HEK293T (cell line): ENCODE measurements around the gene ZC3H12C.
A peak's percentile ranks its signal among the peaks of the same experiment; 100 is the strongest.

ENCODE experiments used
- CTCF ChIA-PET: fragments of 350-600 bp; formaldehyde crosslinking; extraction: SDS; loops from one replicate; lab custom pipeline; 2021; ENCODE audit warnings: antibody characterized with exemption, inconsistent platforms; lab: Yijun Ruan, JAX
- POLR2A ChIA-PET: fragments of 350-600 bp; formaldehyde crosslinking; extraction: SDS; loops from one replicate; lab custom pipeline; 2020; ENCODE audit warnings: antibody characterized with exemption, inconsistent platforms; lab: Yijun Ruan, JAX
- DNase-seq: peaks from one replicate; pipeline ENCODE4 v3.0.0; 2012; ENCODE audit warnings: mixed read lengths; ENCODE audit errors: extremely low spot score
- ARNT ChIP-seq: fragments of 450-650 bp; IDR thresholded peaks from 2 replicates; pipeline ENCODE4 v1.6.1; 2017; ENCODE audit warnings: mild to moderate bottlenecking
- BHLHE40 ChIP-seq: fragments of 450-650 bp; IDR thresholded peaks from 2 replicates; pipeline ENCODE4 v1.6.1; 2016; ENCODE audit warnings: mild to moderate bottlenecking, moderate library complexity, borderline replicate concordance
- CTBP1 ChIP-seq: fragments of 450-650 bp; IDR thresholded peaks from 2 replicates; pipeline ENCODE4 v1.6.1; 2016; ENCODE audit warnings: borderline replicate concordance
- ELF4 ChIP-seq: fragments of 450-650 bp; IDR thresholded peaks from 2 replicates; pipeline ENCODE4 v1.6.1; 2017; ENCODE audit warnings: antibody characterized with exemption
- FOXA1 ChIP-seq: fragments of 450-650 bp; IDR thresholded peaks from 2 replicates; pipeline ENCODE4 v1.6.1; 2016; ENCODE audit warnings: mild to moderate bottlenecking
- FOXK2 ChIP-seq: fragments of 450-650 bp; IDR thresholded peaks from 2 replicates; pipeline ENCODE4 v1.6.1; 2016; ENCODE audit warnings: mild to moderate bottlenecking
- FOXM1 ChIP-seq: fragments of 450-650 bp; IDR thresholded peaks from 2 replicates; pipeline ENCODE4 v1.6.1; 2017; ENCODE audit warnings: mild to moderate bottlenecking, borderline replicate concordance
- HDGF ChIP-seq: fragments of 450-650 bp; IDR thresholded peaks from 2 replicates; pipeline ENCODE4 v1.6.1; 2017; ENCODE audit warnings: antibody characterized with exemption, borderline replicate concordance
- L3MBTL2 ChIP-seq: fragments of 450-650 bp; conservative IDR thresholded peaks from 2 replicates; pipeline ENCODE4 v1.6.1; 2016; ENCODE audit warnings: mild to moderate bottlenecking
- LEF1 ChIP-seq: fragments of 450-650 bp; IDR thresholded peaks from 2 replicates; pipeline ENCODE4 v1.6.1; 2017; ENCODE audit warnings: mild to moderate bottlenecking, borderline replicate concordance
- NFRKB ChIP-seq: fragments of 450-650 bp; IDR thresholded peaks from 2 replicates; pipeline ENCODE4 v1.6.1; 2016; ENCODE audit warnings: mild to moderate bottlenecking, moderate library complexity
- SP1 ChIP-seq: fragments of 450-650 bp; IDR thresholded peaks from 2 replicates; pipeline ENCODE4 v1.6.1; 2017
- SUZ12 ChIP-seq: fragments of 450-650 bp; IDR thresholded peaks from 2 replicates; pipeline ENCODE4 v1.6.1; 2016; ENCODE audit warnings: mild to moderate bottlenecking
- TARDBP ChIP-seq: fragments of 450-650 bp; IDR thresholded peaks from 2 replicates; pipeline ENCODE4 v1.6.1; 2016
- ZNF384 ChIP-seq: fragments of 450-650 bp; IDR thresholded peaks from 2 replicates; pipeline ENCODE4 v1.6.1; 2016
- TF ChIP-seq, protein P1 (sequence below): fragments of 450-650 bp; IDR thresholded peaks from 2 replicates; pipeline ENCODE4 v1.6.1; 2016

ZC3H12C gene

DNA sequence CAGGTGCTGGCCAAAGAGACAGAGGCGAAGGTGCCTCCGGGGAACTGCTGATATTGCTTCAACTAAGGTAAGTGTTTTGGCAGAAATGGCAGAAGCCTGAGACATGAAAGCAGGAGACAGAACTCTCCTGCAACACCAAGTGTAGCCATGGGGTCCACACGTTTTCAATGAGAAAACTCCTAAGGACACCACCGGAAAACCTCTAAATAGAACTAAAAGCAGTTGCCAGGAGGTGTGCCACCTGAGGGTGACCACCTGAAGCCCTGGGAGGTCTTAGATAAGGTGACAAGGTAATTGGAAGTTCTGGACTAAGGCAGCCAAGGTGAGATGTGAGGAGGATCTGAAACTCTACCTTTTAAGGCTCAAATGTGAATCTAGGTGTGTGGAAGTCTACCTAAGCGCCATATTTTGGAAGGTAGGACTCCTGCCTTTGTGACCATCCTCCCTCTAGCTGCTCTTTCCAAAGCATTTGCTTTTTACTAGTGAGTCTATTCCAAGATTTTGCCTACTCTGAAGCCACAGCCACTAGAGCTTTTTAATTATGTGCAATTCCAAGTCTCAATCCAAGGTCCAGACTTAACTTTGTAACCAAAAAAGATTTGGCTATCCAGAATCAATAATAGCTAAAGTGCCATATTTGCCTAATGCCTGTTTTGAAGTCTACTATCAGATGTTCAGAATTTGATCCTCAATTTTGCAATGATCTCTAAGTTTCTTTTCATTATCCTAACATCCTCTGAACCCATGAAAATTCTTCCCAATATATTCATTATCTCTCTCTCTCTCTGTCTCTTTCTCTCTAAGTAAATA, 4.5 kb upstream of the ZC3H12C start:
- ChIA-PET CTCF (no interaction called here), POLR2A (no interaction called here)

DNA sequence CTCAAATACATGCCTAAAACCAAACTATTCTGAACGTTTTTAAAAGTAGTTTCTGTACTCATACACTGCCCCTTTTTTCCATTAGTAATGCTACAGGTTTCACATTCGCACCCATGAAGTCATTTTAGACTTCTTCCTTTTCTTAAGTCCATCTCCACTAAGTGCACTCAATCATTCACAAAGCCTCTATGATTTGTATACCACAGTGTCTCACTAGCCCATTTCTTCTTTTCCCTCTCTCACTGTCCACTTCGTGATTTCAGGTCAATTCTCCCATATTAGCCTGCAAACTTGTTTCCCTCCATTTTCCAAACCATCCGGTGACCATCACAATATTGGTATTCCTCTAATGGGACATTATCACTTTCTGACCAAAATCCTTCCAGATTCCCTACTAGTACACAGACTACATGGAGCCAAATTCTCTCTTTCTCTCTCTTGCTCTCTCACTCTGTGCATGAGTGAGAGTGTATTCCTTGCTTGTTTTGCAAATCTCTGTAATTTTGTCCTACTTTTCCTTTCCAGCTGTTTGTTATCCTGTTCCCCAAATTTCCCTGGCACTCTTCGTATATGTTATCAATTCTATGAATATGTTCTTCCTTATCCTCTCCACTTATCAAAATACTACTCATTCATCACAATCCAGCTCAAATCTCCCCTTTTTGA, 3.4 kb upstream of the ZC3H12C start:
- ChIA-PET CTCF (no interaction called here), POLR2A (no interaction called here)
- no peak for TF ChIP-seq ZNF384
- TF ChIP-seq CTBP1: no peak
- no peak for TF ChIP-seq L3MBTL2
- TF ChIP-seq HDGF: no peak
- TF ChIP-seq FOXM1: no peak
- no peak for TF ChIP-seq NFRKB
- no peak for TF ChIP-seq FOXK2
- DNase-seq: no peak

More for the DNA sequence above, 4.5 kb upstream of the ZC3H12C start:
- DNase-seq: no peak
- TF ChIP-seq SP1 (no peak), ARNT (no peak), ZNF384 (no peak), CTBP1 (no peak), L3MBTL2 (no peak), FOXA1 (no peak), SUZ12 (no peak), HDGF (no peak), ELF4 (no peak), FOXM1 (no peak)
- TF ChIP-seq, protein P1, sequence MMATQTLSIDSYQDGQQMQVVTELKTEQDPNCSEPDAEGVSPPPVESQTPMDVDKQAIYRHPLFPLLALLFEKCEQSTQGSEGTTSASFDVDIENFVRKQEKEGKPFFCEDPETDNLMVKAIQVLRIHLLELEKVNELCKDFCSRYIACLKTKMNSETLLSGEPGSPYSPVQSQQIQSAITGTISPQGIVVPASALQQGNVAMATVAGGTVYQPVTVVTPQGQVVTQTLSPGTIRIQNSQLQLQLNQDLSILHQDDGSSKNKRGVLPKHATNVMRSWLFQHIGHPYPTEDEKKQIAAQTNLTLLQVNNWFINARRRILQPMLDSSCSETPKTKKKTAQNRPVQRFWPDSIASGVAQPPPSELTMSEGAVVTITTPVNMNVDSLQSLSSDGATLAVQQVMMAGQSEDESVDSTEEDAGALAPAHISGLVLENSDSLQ: no peak

DNA sequence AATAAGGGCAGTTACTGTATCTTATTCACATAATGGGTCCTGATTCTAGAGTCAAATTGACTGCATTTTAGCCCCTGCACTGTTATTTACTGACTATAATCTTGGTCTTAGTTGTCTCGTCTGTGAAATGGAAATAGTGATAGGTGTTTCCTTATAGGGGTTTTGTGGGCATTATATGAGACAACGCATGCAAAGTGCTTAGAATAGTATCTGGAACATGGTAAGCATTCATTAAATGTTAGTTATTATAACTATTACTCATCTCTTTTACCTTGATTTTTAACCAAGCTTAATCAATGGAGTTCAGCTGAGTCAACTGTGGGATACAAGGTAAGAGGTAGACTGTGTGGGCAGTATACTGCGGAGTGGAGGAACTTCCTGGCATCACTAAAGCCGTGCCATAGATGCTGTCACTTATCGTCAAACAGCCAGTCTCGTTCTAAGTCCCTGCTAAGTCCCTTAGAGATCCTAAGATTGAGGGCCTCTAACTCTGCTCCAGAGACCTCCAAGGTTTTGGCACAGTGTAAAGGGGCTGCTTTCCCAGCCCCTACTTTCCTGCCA, 2.6 kb upstream of the ZC3H12C start:
- ChIA-PET POLR2A (no interaction called here), CTCF (no interaction called here)
- DNase-seq: no peak
- TF ChIP-seq SUZ12 (no peak), LEF1 (no peak), NFRKB (no peak), TARDBP (no peak), FOXM1 (no peak), ZNF384 (no peak), HDGF (no peak), BHLHE40 (no peak), FOXK2 (no peak), ARNT (no peak), L3MBTL2 (no peak), FOXA1 (no peak), ELF4 (no peak), SP1 (no peak), CTBP1 (no peak)
- TF ChIP-seq, protein P1: no peak

DNA sequence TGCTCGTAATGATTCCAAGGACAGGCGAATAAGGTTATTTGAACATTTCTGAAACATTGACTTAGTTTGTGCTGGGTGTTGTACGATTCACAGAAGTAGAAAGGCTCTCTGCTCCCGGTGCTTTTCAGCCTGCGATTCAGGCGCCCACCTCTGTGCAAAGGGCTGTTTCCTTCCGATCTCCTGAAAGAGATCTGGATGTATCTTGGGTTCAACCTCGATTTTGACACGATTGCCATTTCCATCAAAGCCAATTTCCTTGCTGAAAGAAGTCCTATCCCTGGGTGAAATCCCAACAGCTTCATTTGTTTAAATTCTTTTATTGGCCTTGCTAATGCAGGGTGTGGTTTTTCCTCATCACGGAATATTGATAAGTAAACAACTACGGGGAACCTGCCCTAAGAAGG, 1.1 kb upstream of the ZC3H12C start:
- ChIA-PET POLR2A (interaction anchor here (0.9 to 2.1 kb wide), 7 partner anchors 9 to 39 kb away, joined by 3 to 13 read pairs (median 4); no protein-coding TSS in a partner anchor), CTCF (interaction anchor here (1.0 to 1.3 kb wide), 4 partner anchors 9 to 150 kb away, joined by 3 to 6 read pairs (median 4); no protein-coding TSS in a partner anchor)
- no peak for TF ChIP-seq FOXA1
- no peak for TF ChIP-seq BHLHE40
- no peak for TF ChIP-seq LEF1
- no peak for TF ChIP-seq ARNT
- TF ChIP-seq ELF4: no peak
- no peak for TF ChIP-seq HDGF
- TF ChIP-seq FOXK2: no peak
- no peak for TF ChIP-seq L3MBTL2
- no peak for TF ChIP-seq ZNF384
- no peak for TF ChIP-seq TARDBP
- TF ChIP-seq, protein P1: no peak
- TF ChIP-seq CTBP1: no peak
- no peak for TF ChIP-seq NFRKB
- no peak for TF ChIP-seq FOXM1
- peak; percentile 17 for DNase-seq

DNA sequence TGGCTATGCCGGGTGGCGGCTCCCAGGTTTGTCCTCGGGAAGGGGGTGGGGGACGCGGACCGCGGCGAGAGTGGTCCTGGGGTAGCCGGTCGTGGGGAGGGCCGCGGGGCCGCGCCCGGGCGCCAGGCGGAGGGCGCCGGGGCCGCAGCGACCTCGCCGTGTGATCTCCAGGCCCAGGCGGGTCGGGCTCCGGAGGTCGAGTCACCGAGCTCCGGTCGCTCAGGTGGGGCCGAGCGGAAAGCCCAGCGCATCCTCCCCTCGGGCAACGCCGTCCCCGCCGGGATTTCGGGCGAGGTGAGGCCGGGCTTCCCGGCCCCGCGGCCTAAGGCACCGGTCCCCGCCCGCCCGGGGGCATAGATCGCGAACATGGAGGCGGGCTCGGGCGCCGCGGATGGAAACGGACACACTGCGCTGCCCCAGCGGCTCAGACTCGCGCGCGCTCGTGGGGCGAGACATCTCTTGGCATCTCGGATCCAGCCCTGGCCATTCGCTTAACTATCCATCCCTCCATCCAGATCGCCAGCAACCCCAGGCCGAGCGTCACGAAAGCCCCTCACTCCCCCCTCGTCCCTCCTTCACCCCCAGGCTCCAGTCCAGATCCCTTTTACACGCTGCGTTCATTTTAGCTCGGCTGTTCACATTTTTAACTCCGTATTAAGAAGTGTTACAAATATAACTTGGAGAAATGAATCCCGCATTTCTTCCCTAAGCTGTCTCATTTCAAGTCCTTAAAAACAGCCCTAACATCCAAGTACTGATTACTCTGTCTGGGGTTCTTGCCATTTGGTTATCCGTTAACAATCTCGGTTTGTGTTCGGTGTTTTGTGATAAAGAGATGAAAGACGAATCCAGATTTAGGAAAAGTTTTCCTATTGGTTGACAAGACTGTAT, 460 bp downstream of the ZC3H12C start:
- CTCF ChIA-PET: no interaction called here
- TF ChIP-seq, protein P1: no peak
- TF ChIP-seq CTBP1 (no peak), TARDBP (no peak), BHLHE40 (no peak), FOXM1 (no peak), LEF1 (no peak), SUZ12 (no peak), HDGF (no peak), L3MBTL2 (0 out of 2 replicates have a peak, but pooled peaks have one; percentile 9)
- DNase-seq: peak; percentile 46
- POLR2A ChIA-PET: interaction anchor here (1.3 to 1.5 kb wide), 3 partner anchors 15 to 24 kb away, joined by 3 to 7 read pairs (median 4); no protein-coding TSS in a partner anchor
